ENCODE data around the gene IL17REL. TPM values are rescaled to one million over a fixed set of nuclear protein-coding genes. Genes with fewer than 3 reads are reported as not detected.
A peak's percentile ranks its signal among the peaks of the same experiment; 100 is the strongest.

The IL17REL gene
- total RNA-seq, result under 1 TPM; 0.22 to 0.40 TPM
- under 1 TPM; 0.36 to 0.96 TPM for polyA plus RNA-seq (ENCODE audit: insufficient read length in 2 of 2)
- long read RNA-seq, donor 1, result 0 reads
- long read RNA-seq, donor 2, result 0 reads
- long read RNA-seq, donor 3, result 0 reads
- long read RNA-seq, donor 4, result 0 reads

- Histone ChIP-seq H3K9me3 (ENCODE audit: control insufficient read depth, insufficient read depth, low read length) (no peaks in the 10 kb centered on the region), H3K36me3 (ENCODE audit: control insufficient read depth, insufficient read depth, low read length) (no peaks in the 10 kb centered on the region), H3K27ac (ENCODE audit: low read depth, low read length) (no peak within 1 kb of the TSS), H3K4me1 (ENCODE audit: control insufficient read depth, insufficient read depth, low read length) (peaks cover 26% of the 10 kb centered on the region), H3K4me3 (ENCODE audit: low read depth, low read length) (no peak within 1 kb of the TSS), H3K27me3 (ENCODE audit: control insufficient read depth, insufficient read depth, low read length) (peaks cover 72% of the 10 kb centered on the region)
- no peak for DNase-seq (ENCODE audit: low read depth in 4 of 6, low spot score in 6 of 6)
- WGBS (ENCODE audit: insufficient coverage), result 52% methylated on average over 29 of the region's 29 CpGs
Observed at GRCh38 chr22:50012211-50013181, at the start of gene IL17REL. TSS of gene IL17REL (minus strand) at chr22:50012765. CDS start at chr22:50012646, 119 bp downstream.

GRCh38 chr22:50061824-50062355, 49.3 kb upstream of the IL17REL start:
- WGBS (ENCODE audit: insufficient coverage), result 89% methylated on average over 13 of the region's 17 CpGs
- Histone ChIP-seq H3K27ac (ENCODE audit: low read depth, low read length) (no peak overlapping the region), H3K4me1 (ENCODE audit: control insufficient read depth, insufficient read depth, low read length) (peaks cover 22% of the 10 kb centered on the region), H3K27me3 (ENCODE audit: control insufficient read depth, insufficient read depth, low read length) (peaks cover 15% of the 10 kb centered on the region), H3K4me3 (ENCODE audit: low read depth, low read length) (no peak overlapping the region), H3K36me3 (ENCODE audit: control insufficient read depth, insufficient read depth, low read length) (peaks cover 62% of the 10 kb centered on the region), H3K9me3 (ENCODE audit: control insufficient read depth, insufficient read depth, low read length) (no peaks in the 10 kb centered on the region)
- no peak for DNase-seq (ENCODE audit: low read depth in 4 of 6, low spot score in 6 of 6)

DNA sequence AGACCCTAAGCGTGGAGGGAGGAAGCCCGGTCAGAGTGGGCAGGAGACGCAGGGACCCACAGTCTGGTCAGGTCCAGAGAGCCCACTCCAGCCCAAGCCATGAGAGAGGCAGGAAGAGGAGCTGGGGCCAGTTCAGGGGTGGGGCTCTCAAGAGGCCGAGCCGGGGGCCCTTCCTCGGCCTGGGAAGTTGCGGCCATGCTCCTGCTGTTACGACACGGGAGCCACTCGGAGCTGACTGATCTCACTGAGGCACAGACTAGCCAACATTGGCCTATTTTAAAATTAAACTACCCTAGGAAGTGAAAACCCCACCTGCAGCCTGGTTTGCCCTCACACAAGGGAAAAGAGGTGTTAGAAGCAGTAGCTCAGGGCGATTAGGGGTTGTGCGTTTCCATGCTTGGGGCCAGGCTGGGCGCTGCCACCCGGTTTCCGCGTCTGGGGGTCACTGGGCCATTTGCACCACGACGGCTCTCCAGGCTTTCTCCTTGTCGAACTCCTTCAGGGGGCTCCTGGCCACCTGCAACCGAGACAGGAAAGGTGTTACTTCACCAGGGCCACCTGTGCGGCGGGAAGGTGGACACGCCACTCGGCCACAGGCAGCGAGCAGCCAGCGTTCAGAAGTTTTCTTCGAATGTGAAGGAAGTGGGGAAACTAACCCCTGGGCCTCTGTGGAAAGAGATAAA, 48.7 kb upstream of the IL17REL start:
- Histone ChIP-seq H3K4me1 (ENCODE audit: control insufficient read depth, insufficient read depth, low read length) (peaks cover 22% of the 10 kb centered on the region), H3K36me3 (ENCODE audit: control insufficient read depth, insufficient read depth, low read length) (peaks cover 62% of the 10 kb centered on the region), H3K27me3 (ENCODE audit: control insufficient read depth, insufficient read depth, low read length) (peaks cover 15% of the 10 kb centered on the region), H3K4me3 (ENCODE audit: low read depth, low read length) (no peak overlapping the region), H3K27ac (ENCODE audit: low read depth, low read length) (no peak overlapping the region), H3K9me3 (ENCODE audit: control insufficient read depth, insufficient read depth, low read length) (no peaks in the 10 kb centered on the region)
- WGBS (ENCODE audit: insufficient coverage), result 88% methylated on average over 23 of the region's 27 CpGs
- no peak for DNase-seq (ENCODE audit: low read depth in 4 of 6, low spot score in 6 of 6)

GRCh38 chr22:50060441-50061140, 48.0 kb upstream of the IL17REL start:
- DNase-seq (ENCODE audit: low read depth in 4 of 6, low spot score in 6 of 6), result no peak
- Histone ChIP-seq H3K4me1 (ENCODE audit: control insufficient read depth, insufficient read depth, low read length) (peaks cover 22% of the 10 kb centered on the region), H3K4me3 (ENCODE audit: low read depth, low read length) (no peak overlapping the region), H3K36me3 (ENCODE audit: control insufficient read depth, insufficient read depth, low read length) (peaks cover 57% of the 10 kb centered on the region), H3K9me3 (ENCODE audit: control insufficient read depth, insufficient read depth, low read length) (no peaks in the 10 kb centered on the region), H3K27ac (ENCODE audit: low read depth, low read length) (no peak overlapping the region), H3K27me3 (ENCODE audit: control insufficient read depth, insufficient read depth, low read length) (peaks cover 15% of the 10 kb centered on the region)
- 86% methylated on average over 28 of the region's 28 CpGs for WGBS (ENCODE audit: insufficient coverage)

DNA sequence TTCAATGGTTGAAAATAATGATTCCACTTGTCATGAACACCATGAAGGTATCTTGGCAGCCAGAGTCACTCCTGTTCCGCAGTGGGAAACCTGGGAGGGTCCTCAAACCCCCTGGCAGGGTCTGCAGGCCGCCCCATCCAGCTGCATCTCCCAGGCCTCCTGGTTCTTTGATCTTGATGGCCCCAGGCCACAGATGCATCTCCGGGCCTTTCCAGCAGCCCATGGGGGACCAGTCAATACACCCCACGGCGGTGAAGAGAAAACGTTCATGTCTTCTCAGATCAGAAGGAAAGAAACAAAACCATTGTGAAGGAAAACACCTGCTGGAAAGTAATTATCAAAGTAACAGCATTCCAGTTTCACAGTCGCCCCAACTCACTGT, 47.3 kb upstream of the IL17REL start:
- H3K4me3 ChIP-seq (ENCODE audit: low read depth, low read length), result no peak overlapping the region
- DNase-seq (ENCODE audit: low read depth in 4 of 6, low spot score in 6 of 6), result no peak
- H3K27ac ChIP-seq (ENCODE audit: low read depth, low read length), result peak overlapping the region; percentile 47
- peaks cover 53% of the 10 kb centered on the region for H3K36me3 ChIP-seq (ENCODE audit: control insufficient read depth, insufficient read depth, low read length)
- no peaks in the 10 kb centered on the region for H3K9me3 ChIP-seq (ENCODE audit: control insufficient read depth, insufficient read depth, low read length)
- peaks cover 22% of the 10 kb centered on the region for H3K4me1 ChIP-seq (ENCODE audit: control insufficient read depth, insufficient read depth, low read length)
- WGBS (ENCODE audit: insufficient coverage), result 70% methylated on average over 4 of the region's 7 CpGs
- peaks cover 15% of the 10 kb centered on the region for H3K27me3 ChIP-seq (ENCODE audit: control insufficient read depth, insufficient read depth, low read length)

DNA sequence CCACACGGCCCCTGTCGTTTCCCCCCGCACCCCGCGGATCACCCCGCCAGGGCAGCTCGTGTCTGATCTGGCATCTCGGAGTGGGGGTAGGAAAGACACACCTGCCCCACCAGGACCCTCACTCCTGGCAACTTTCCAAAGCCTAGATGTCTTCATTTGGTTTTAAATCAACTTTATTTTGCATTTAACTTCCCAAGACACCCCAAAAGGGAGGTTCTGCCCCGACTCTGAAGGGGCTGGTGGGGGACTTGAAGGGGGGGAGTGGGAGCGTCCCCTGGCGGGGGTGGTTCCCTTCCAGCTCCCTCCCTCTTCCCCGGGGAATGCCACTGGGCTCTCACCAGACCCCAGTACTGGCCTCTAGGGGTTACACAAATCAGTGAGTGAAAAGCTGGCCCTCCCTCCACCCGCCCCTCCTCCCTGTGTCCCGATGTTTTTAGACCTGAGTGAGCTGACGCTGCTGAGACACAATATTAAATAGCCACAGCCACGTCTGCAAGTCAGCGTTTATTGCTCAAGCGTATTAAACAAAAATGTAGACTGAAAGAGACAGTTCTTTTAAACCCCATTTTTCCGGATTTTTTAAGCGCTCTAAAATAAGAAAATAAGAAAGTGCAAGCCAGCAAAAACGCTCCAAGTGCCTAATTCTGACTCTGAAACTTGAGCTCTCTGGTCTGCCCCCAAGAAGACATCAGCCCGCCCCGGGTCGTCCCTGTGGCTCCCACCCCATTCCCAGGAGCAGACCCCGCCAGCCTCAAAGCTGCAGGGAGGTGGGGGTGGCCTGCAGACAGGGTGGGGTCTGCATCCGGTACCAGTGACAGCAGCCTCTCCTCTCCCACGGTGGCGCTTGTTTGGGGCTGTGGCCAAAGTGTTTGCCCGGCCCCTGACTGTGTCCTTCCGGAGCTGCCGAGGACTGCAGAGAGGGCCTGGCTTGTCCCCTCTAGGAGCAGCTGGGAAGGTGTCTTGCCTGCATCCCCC, 46.6 kb upstream of the IL17REL start:
- no peaks in the 10 kb centered on the region for H3K9me3 ChIP-seq (ENCODE audit: control insufficient read depth, insufficient read depth, low read length)
- peak in 4 of 6 donors; percentile 6 to 65 (median 32) for DNase-seq (ENCODE audit: low read depth in 4 of 6, low spot score in 6 of 6)
- H3K4me3 ChIP-seq (ENCODE audit: low read depth, low read length), result no peak overlapping the region
- peaks cover 22% of the 10 kb centered on the region for H3K4me1 ChIP-seq (ENCODE audit: control insufficient read depth, insufficient read depth, low read length)
- H3K27me3 ChIP-seq (ENCODE audit: control insufficient read depth, insufficient read depth, low read length), result peaks cover 15% of the 10 kb centered on the region
- H3K27ac ChIP-seq (ENCODE audit: low read depth, low read length), result peak overlapping the region; percentile 47
- WGBS (ENCODE audit: insufficient coverage), result 23% methylated on average over 13 of the region's 31 CpGs
- peaks cover 46% of the 10 kb centered on the region for H3K36me3 ChIP-seq (ENCODE audit: control insufficient read depth, insufficient read depth, low read length)

- DNase-seq (ENCODE audit: low read depth in 4 of 6, low spot score in 6 of 6), result no peak
- 3% methylated on average over 97 of the region's 102 CpGs for WGBS (ENCODE audit: insufficient coverage)
- H3K27ac ChIP-seq (ENCODE audit: low read depth, low read length), result peak within 1 kb of the TSS; percentile 47
- no peaks in the 10 kb centered on the region for H3K9me3 ChIP-seq (ENCODE audit: control insufficient read depth, insufficient read depth, low read length)
- peaks cover 15% of the 10 kb centered on the region for H3K27me3 ChIP-seq (ENCODE audit: control insufficient read depth, insufficient read depth, low read length)
- H3K4me1 ChIP-seq (ENCODE audit: control insufficient read depth, insufficient read depth, low read length), result peaks cover 22% of the 10 kb centered on the region
- H3K36me3 ChIP-seq (ENCODE audit: control insufficient read depth, insufficient read depth, low read length), result peaks cover 37% of the 10 kb centered on the region
- H3K4me3 ChIP-seq (ENCODE audit: low read depth, low read length), result no peak within 1 kb of the TSS
Observed at GRCh38 chr22:50058061-50058905, 45.7 kb upstream of the IL17REL start, which contains the start of gene TTLL8. TSS of gene TTLL8 (minus strand) at chr22:50058298.

Data from spinal cord (tissue), 10 donors.